HG03469 (cell line): ENCODE data around the gene EVX2.

Experiments used
- ATAC-seq: cut with Tn5 transposase; IDR thresholded peaks from one replicate; pipeline ENCODE4 v1.9.1; 2021; ENCODE audit warnings: mild to moderate bottlenecking, moderate library complexity, moderate number of reproducible peaks; ENCODE audit not compliant: unreplicated experiment

EVX2 gene

DNA sequence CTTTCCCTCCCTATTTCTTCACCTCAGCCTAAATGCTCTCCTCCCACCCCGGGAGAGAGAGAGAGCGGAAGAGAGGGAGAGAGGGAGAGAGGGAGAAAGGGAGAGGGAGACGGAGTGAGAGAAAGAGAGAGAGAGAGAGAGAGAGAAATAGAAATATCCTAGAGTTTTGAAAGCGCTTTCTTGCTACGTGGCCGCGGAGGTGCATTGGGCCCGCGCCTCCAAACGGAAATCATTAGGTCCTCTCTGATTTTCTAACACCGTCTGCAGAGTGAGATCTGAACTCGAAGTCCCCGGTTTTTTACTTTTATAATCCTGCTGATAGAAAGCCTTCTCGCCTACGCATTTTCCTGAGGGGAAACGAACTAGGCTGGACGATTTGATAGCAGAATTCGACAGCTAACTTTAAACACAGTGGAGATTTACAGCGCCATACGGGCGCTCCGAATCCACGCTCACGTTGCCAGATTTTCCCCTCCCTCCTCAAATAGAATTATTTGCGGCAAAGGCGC is 903 bp upstream of the EVX2 start:
- ATAC-seq = no peak

DNA sequence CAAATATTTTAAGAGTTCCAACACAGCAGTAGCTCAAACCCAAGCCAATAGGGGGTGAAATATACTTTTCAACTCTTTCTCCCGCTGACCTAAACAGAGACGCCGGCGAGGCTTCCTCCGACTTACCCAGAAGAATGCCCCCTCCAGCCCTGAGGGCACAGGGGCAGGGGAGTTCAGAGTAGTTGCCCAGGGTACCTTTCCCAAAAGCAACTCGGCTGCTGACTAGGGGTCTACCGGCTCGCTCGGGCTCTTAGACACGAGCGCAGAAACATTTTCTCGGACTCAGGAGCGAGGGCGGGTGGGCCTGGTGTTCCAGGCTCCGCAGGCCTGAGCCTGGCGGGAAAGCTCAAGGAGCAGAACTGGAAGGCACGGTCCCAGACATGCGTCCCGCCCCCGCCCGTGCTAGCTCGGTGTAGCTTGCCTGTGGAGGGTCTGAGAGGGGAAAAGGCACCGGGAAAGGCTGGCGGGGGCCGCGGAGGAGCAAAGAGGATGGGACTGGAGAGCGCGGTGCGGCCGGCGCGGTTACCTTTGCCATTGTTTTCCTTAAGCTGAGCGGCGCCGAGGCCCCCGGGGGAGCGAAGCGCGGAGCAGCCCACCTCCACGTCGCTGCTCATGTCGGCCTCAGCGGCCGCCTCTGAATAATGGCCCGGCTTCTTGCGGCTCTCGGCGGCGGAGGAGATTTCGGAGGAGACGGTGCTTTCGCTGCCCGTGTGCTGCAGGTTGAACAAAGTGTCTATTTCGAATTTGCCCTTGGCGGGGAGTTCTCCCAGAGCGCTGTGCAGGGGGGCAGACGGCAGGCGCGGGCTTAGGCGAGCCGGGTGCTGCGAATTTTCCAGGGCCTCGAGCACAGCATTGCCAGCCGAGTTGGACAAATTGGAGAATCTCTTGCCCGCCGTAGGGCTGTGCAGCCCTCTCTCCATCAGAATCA is 674 bp downstream of the EVX2 start:
- no peak for ATAC-seq

DNA sequence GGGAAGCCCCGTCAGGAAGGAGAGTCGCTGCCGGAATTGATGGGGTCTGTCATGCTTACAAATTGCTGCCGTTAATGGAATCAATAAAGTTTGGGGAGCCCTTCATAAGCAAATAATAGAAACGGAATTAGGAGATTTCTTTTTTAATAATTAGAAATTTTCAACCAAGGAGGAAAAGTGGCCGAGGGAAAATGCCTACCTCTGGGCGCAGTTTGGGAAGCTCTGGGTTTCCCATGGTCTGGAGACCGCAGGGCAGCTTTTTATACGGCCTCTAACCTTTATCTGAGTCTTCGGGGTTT is 1.3 kb downstream of the EVX2 start:
- ATAC-seq = no peak

DNA sequence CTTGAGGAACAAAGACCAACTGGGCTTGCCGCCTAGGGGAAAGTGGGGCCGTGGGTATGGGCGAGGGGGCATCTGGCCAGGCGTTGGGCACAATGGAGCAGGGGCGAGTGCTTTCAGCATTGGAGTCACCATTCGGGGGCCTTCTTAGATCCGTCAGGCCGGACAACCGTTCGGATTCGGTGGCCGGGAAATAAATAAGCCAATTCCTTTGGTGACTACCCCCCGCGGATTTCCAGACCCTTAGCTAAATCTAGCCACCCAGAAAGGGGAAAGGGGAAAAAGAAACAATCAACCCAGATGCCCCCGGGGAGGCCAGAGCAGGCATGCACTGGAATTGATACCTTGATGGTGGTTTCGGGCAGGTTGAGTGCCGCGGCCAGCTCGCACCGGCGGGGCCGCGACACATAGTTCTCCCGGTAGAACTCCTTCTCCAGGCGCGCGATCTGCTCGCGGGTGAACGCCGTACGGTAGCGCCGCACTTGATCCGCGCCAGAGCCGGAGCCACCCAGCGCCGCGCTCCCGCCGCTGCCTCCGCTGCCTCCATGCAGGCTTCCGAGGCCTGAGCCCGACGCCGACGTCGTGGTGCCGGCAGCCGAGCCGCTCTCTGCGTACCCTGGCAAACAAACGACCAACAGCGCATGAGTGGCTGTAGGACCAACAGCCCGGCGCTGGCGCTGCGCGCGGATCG is 1.8 kb downstream of the EVX2 start:
- ATAC-seq = no peak

DNA sequence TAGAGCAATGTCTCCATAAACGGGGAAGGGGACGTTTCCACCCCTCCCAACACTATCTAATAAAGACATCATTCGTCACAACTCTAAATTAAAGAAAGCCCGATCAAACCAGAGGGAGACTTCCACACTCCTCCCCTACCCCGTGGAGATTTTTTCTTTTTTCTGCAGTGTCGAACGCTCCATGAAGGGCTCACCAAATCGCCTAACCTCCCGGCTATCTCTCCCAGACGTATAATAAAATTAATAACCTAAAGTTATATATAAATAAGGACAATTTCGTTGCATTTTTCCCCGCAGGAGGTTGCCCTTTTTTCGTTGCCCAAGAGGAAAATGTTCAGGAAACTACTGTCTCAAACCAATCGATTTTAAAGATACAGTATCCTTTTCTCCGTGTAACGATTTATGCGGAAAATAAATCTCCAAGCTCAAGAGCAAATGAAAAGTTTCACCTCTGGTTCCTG is 2.4 kb downstream of the EVX2 start:
- ATAC-seq = no peak

DNA sequence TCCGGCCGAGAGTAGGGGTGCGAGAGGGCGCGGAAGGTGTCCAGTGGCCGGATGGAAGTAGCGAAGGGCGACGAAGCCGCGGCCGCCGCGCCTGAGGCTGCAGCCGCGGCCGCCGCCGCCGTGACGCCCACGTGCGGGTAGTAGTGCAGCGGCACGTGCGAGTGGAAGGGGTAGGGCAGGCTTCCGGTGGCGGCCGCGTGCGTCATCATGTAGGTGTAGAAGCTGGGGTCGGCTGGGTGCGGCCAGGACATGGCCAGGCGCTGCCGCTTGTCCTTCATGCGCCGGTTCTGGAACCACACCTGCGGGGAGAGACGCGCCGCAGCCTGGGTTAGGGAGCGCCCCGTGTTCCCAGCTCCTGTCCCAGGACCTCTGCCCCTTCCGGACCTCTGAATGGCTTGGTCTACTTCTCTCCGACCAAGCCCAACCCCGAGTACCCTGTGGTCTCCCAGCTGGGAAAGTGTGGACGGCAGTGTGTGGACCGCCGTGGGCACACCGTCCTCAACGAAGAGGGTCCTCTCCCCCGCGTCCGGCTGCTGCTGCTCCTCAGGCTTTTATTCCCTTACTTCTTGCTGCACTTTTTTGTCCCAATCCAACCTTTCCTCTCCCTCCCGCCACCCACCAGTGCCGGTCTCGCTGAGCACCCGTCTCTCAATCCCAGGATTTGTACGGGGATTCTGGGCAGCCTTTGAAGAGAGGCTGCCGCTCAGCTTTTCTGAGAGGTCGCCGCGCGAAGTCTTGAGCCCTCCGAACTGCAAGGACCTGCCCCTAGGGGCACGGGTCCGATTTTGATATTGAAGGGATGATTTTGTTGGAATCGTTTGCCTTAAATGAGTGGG is 3.0 kb downstream of the EVX2 start:
- ATAC-seq = no peak

DNA sequence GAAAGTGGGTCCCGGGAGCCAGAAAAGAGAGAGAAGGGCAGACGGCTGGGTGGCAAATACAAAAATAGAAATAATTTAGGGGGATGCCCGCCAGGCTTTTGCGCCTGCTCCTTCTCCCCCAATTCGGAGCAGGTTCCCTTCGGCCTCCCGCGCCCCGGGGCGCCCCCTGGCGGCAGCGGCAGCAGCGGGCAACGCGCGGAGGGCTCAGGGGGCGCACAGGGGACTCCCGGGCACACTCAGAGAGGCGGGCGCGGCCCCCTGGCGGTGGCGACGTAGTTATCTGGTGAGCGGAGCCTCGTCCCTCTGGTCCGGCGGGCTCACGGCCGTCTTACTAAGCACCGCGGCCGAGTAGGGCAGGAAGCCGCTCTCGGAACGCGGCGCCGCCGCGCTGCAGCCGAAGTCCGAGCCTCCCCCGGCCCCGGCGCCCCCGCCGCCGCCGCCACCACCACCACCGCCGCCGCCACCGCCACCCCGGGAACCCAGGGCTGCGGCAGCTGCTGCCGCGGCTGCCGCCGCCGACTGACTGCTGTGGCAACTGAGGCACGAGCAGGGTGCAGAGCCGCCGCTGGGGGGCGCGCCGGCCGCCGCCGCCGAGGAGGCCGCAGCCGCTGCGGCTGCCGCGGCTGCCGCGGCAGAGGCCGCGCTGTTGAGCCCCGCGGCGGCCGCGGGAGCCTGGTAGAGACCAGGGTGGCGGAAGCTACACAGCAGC is 3.8 kb downstream of the EVX2 start:
- no peak for ATAC-seq

DNA sequence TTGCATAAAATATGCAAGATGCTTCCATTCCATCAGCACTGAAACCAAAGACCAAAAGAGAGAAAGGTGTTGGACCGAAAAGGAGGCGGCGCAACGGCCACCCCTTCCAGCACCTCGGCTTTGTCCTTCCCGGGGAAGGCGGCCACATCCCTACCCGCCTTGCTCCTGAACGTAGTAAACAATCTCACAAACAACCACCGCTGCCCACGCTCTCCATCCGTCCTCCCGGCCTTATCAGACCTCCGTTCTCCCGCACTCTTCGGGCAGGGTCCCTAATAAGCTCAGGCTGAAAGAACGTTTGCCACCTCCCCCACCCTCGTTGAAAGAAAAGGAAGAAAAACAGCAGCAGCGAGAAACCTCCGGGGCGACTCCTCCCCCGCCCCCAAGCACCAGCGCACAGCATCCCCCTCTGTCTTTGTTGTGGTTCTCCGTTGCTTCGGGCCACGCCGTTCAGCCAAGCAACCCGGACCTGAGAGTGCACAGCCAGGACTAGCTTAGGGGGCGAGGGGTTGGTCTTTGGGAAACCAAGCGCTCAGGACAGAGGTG is 4.4 kb downstream of the EVX2 start:
- no peak for ATAC-seq

DNA sequence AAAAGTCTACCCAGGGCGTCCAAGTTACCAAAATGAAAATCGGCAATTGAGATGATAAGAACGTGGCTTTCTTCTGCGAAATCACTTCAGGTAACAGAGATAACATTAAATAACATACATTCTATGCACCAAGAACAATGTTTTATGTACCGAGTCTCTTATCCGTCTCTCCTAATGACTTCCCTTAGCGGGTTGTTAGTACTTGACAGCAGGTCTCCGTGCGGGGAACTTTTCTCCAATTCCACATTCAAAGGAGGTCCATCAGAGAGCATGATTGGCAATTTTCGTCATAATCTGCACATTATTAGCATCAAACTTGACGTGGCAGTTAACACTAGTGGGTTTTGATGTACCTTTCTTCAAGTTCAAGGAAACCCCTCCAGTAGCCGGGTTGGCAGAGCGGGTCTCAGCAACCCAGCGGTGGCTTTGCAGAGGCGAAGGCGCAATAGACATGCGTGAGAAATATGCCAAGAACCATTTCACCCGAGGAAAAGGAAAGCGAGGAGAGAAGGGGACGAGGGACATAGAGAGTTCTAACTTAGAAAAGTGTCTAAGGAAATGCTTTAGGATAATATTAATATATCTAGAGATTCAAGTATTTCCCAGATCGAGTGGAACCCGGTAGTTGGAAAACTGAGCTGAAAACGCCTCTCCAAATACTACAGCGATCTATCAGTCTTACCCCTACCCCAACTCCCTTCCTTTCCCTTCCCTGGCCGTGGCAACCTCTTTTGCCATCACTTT is 5.0 kb downstream of the EVX2 start:
- no peak for ATAC-seq

DNA sequence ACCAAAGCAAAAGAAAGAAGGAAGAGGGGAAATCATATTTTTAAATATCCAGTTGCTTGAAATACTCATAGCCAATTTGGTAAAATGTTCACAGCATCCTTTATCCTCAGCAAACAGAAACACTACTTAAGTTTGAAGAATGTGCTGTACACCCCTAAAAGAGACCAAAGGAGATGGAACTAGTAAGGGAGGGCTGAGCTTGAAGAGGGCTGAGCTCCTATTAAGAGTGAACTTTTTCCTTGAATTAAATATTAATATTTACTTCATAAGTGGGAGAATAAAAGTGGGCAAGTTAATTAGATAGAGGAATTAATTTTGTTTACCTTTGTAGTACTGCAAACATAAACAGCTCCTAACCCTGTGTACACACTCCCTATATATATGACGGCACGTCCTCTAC is 7.0 kb downstream of the EVX2 start:
- no peak for ATAC-seq

DNA sequence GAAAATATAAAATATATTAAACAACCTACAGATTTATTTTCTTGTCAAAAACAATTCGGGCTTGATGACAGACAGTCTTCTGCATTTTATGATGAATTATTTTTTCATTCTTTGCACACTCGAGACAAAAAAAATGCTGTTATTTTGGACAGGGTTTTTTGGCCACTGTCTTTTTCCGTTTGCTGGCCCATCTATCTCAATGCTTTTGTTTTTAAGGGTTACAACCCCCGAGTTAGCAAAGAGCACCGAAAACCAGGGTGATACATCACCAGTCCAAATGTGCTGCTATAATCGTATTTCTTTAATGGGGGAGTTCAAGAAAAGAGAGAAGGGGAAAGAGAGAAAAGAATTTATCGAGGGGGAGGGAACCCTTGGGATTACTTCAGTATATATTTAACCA is 7.7 kb downstream of the EVX2 start:
- no peak for ATAC-seq

DNA sequence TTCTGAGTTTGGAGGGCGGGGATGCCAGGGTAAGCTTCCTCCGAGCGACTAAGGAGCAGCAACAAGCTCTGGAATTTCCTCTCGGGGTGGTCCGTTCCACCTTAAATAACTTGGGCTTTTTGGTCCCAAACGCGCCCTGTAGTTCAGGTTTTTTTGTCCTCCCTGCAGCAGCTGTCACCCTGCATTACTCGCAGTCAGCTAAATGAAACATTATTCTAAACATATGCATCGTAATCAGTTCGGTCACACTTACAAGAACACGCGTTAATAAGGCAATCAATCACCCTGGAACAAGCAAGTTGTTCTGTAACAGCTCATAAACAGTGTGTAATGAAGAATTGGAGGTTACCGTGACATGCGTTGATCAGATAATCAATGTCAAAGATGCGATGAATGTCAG is 8.3 kb downstream of the EVX2 start:
- ATAC-seq = no peak

DNA sequence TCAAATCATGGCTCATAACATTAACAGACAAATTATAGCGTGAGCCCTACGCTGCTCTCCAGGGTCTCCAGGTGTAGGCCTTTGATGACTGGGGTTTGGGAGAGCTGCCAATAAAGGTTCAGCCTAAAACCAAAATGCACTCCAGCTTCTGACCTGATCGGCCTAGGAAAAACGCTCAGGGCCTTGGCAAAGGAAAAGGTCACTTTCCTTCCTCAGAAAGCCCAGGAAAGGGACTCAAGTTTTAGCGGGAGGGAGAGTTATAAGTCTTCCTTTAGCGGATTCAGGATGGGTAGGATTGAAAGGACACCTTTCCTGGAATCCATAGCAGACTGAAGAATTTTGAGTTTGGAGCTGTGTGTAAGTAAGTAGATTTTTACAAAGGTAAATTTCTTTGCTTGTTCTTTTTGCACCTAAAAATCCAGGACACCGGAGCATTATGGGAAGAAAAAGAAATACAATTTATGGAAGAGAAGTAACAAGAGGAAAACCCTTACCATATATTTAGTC is 8.8 kb downstream of the EVX2 start:
- ATAC-seq = no peak

DNA sequence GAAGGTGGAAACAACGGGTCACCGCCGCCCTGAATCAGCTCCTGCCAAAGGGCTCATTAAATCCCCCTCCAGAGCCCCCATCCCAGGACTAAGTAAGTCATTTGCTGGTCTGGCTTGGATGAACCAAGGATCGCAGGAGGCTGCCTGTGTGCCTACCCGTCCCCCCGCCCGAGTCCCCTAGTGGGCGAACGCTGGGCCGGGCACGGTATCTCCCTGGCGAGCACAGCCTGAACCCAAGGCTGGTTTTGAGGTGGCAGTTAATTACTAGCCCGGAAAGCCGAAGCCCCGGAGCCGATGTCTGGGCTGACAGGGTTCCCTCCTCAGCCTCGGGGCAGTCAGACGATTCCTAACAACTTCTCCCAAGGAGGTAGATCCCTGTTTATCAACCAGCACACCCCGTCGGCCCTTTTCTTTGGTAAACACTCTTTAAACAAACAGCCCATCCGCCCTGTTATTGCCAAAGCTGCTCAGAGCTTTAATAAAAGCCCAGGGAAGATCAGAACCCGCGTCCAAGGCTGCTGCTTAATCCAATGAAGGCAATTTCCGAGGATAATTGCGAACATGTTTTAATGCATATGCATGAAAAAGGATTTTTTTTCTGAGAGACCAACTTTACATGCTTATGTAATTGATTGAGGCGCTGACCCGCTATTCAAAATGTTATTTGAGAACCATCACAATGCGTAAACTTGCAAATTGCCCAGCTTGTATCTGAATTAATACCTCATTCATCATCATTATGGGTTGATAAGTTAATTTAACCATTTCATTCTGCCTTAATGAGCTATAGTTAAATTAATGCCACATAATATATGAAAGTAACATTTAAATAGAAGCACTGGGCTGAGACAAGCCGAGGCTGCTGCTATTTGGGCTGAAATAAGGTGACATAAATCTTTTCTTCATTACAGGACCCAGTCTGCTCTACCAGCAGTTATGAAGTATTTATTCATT is 10.5 kb downstream of the EVX2 start:
- no peak for ATAC-seq

DNA sequence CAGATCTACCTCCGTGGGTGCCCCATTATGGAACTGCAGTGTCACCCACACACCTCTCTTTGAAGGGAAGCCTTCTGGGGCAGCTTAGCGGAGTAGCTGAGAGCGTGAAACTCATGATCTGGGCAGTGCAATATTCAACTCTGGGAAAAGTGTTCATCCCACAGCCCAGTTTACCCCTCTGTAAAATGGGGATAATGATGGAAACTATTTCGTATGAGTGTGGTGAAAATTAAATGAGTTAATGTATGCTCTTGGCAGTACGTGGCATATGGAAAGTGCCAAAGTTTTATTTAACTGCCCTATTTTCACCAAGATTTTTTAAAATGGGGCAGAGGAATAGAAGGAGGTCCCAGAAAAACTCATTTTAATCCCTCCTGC is 11.5 kb downstream of the EVX2 start:
- ATAC-seq = no peak

DNA sequence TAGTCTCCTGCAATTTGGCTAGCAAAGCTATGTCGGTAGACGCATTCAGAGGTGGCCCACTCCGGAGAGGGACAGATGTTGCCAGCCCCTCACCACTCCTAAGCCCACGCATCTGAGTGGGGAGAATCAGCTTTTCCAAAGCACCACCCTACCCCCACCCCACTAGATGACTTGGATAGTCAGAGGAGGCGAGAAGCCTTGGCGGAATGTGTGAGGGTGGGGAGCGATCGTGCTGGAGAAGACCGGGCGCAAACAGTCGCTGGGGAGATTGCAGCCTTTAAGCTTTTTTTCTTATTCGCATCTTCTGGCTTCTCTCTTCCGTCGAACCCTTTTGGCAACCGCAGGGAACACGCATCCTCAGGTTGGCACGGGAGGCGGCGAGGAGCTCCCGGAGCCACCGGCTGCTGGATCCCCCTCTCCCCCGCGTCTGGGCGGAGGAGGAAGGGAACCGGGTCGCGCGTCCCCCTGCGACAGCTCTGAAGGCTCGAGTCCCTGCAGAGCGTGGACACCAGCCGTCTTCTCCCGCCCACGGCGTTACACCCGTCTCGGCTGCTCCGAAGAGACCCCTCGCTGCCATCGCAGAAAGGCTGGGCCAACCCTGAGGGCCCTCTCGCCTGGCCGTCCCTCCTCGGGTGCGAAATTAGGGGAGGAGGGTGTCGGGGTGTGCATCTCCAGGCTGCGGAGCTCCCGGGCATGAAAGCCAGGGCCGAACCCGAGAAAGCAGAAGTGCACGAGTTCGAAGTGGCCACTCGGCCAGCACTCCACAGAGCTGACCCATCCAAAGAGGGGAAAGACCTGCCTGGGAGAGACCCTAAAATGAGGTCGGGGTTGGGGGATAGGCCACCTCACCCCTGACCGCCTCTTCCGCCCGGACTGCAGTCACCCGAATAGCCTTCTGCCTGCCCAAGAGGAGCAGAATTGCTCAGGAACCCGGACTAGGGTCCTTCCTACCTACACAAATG is 12.2 kb downstream of the EVX2 start:
- no peak for ATAC-seq

DNA sequence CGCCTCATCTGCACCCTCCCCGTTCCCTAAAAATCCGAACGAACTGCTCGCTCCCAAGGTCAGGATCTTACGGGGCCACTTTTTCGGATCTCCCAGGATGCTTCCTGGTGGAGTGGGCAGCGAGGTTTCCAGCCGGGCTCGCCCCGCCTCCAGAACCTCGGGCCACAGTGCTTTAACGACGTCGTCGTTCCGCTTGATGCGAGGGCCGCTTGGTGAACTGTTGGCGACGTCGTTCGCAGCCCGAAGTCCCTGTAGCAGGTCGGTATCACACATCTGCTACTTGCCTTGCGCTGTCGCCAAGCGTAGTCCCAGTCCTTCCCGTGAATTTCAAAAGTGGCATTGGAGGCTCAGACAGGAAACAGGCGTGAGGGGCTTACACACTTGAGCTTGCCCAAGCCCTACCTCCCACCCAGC is 15.3 kb downstream of the EVX2 start:
- no peak for ATAC-seq
